Adrenal gland (tissue), 12 donors: Measurements from ENCODE around the gene AUNIP. TPM values are rescaled to one million over a fixed set of nuclear protein-coding genes. Genes with fewer than 3 reads are reported as not detected.

Source experiments
- DNase-seq, 7 donors: peaks; one replicate each; pipeline ENCODE4 v3.0.0-alpha.2; 2019 to 2020
- H3K27ac ChIP-seq, 5 donors: fragments of 200-600 bp; sonication (generic) in 4 of 5; 1 replicate in 3 of 5; 2 replicates in 2 of 5; pipeline versions ENCODE4 v1.5.1 to v1.8.0; 2016 to 2020; ENCODE audit warnings: mild to moderate bottlenecking in 1 of 5
- H3K27me3 ChIP-seq: fragments of 200-600 bp; 2 replicates; pipeline ENCODE4 v1.8.0; 2021
- H3K36me3 ChIP-seq, 2 donors: fragments of 200-600 bp; replicated peaks in 1 of 2; 1 replicate in 1 of 2; 2 replicates in 1 of 2; pipeline versions ENCODE4 v1.5.1 to v1.8.0; 2018 to 2022
- H3K4me1 ChIP-seq, 2 donors: fragments of 200-600 bp; replicated peaks in 1 of 2; 1 replicate in 1 of 2; 2 replicates in 1 of 2; pipeline versions ENCODE4 v1.5.1 to v1.8.0; 2018 to 2021
- H3K4me3 ChIP-seq, 4 donors: fragments of 200-600 bp; sonication (generic) in 3 of 4; one replicate each; pipeline ENCODE4 v1.5.1; 2016 to 2018
- H3K9me3 ChIP-seq, 3 donors: fragments of 200-600 bp; sonication (generic) in 1 of 3; replicated peaks in 1 of 3; 1 replicate in 2 of 3; 2 replicates in 1 of 3; pipeline versions ENCODE4 v1.5.1 to v1.8.0; 2016 to 2021
- POLR2A ChIP-seq, 2 donors: fragments of 450-650 bp; IDR thresholded peaks; one replicate each; pipeline ENCODE4 v1.6.1; 2017; ENCODE audit warnings: antibody characterized with exemption in 2 of 2, mild to moderate bottlenecking in 2 of 2, moderate library complexity in 1 of 2
- WGBS, 4 donors: extraction: QIAGEN DNeasy Blood & Tissue Kit in 2 of 4; methylation state at CpG; one replicate each; pipeline versions ENCODE4 v1.1.5 to v1.1.7; 2013 to 2017; 5-methylcytosine and 5-hydroxymethylcytosine counted together
- intact Hi-C, 2 donors: fragments of 100-400 bp; cut with DNase I; formaldehyde crosslinking; loops; one replicate each; pipeline versions ENCODE4 v1.14.1 to v1.15.0; 2022 to 2023
- polyA plus RNA-seq, 3 donors: library from polyadenylated mRNA; stranded (reverse); fragments of 200-250 nt in 2 of 3; fragments of 350-450 nt in 1 of 3; fragmentation: Illumina TruSeq in 1 of 3; extraction: RNeasy Lipid Tissue Mini Kit (QIAGEN cat#74804) in 1 of 3; gene quantifications; one replicate each; pipeline ENCODE4 v1.2.3, GENCODE V29; 2013 to 2014
- total RNA-seq, 9 donors: library from RNA; depleted of rRNA in 4 of 9; stranded (reverse); fragments of >200 nt in 4 of 9; fragments of 120-200 nt in 1 of 9; fragmentation: NEBNext Ultra II Directional in 1 of 9; extraction: Animal tissue kit (Norgen Biotek cat#: 25700) in 1 of 9; gene quantifications; one replicate each; pipeline versions ENCODE4 v1.1.0 to v1.2.4, GENCODE V29; 2013 to 2023
- TF ChIP-seq, protein P1 (sequence below), 6 experiments: fragments of 450-650 bp in 4 of 6; fragments of 200-600 bp in 2 of 6; sonication (generic) in 1 of 6; IDR thresholded peaks; 1 replicate in 5 of 6; 2 replicates in 1 of 6; pipeline versions ENCODE4 v1.5.1 to v1.8.0; 2016 to 2021; ENCODE audit warnings: antibody characterized with exemption in 6 of 6, mild to moderate bottlenecking in 2 of 6, moderate library complexity in 1 of 6
- donor health status: healthy with polysubstance abuse.
- donor health status: Bipolar disorder and iron deficiency.
- donor health status: DM: yes; HTN: yes; CAD: no.
- donor health status: DM: no; HTN: no; CAD: no.
- donor health status: DM: no; HTN: no; CAD: no.
- donor health status: DM: yes; HTN: yes; CAD: no.

AUNIP gene
- total and polyA plus RNA-seq, 12 donors: 0.24 to 3.4 (median 0.78) TPM

DNA sequence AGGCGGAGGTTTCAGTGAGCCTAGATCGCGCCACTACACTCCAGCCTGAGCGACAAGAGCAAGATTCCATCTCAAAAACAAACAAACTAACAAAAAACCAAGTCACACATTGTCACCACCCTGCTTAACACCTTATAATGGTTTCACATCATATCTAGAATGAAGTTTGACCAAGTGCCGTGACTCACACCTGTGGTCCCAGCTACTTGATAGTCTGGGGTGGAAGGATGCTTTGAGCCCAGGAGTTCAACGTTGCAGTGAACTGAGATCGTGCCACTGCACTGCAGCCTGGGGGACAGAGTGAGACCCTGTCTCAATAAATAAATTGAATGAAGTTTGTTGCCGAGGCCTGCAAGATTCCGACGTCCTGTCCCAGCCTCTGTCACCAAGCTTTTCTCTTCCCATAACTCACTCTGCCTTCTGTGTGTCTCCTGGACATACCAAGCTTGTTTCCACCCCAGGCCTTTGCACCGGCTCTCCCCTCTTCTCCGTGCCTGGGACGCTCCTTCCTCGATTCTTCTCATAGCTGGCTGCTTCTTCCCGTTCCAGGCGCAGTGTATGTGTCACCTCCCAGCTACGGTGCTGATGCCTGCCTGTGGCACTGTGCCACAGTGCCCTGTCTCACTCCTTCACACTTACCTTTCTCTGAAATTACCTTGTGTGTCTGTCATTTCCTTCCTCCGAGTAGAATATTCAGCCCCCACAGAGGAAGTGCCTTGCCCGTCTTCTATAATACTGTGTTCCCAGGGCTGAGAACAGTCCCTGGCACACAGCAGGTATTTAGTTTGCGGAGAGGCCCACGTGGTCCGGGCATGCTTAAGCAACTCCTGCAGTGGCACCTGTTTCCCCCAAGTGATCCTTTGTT, 63.1 kb downstream of the AUNIP start:
- 76 to 81% (median 79%) methylated on average over 22 of the region's 22 CpGs for WGBS, 4 donors
- no peaks in the 10 kb centered on the region for H3K36me3 ChIP-seq
- TF ChIP-seq POLR2A (IDR thresholded peaks at IDR 0.05): no peak
- TF ChIP-seq, protein P1, sequence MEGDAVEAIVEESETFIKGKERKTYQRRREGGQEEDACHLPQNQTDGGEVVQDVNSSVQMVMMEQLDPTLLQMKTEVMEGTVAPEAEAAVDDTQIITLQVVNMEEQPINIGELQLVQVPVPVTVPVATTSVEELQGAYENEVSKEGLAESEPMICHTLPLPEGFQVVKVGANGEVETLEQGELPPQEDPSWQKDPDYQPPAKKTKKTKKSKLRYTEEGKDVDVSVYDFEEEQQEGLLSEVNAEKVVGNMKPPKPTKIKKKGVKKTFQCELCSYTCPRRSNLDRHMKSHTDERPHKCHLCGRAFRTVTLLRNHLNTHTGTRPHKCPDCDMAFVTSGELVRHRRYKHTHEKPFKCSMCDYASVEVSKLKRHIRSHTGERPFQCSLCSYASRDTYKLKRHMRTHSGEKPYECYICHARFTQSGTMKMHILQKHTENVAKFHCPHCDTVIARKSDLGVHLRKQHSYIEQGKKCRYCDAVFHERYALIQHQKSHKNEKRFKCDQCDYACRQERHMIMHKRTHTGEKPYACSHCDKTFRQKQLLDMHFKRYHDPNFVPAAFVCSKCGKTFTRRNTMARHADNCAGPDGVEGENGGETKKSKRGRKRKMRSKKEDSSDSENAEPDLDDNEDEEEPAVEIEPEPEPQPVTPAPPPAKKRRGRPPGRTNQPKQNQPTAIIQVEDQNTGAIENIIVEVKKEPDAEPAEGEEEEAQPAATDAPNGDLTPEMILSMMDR (IDR thresholded peaks at IDR 0.05): no peak
- H3K4me1 ChIP-seq: peaks cover 0 to 13% of the 10 kb centered on the region in 2 donors
- H3K9me3 ChIP-seq: no peaks in the 10 kb centered on the region
- intact Hi-C loops: loop anchor here (2.0 to 10.0 kb wide), 3 partner anchors 91 to 184 kb away; no protein-coding TSS in a partner anchor
- DNase-seq: no peak
- no peaks in the 10 kb centered on the region for H3K27me3 ChIP-seq
- H3K27ac ChIP-seq: no peak overlapping the region
- no peak overlapping the region for H3K4me3 ChIP-seq

DNA sequence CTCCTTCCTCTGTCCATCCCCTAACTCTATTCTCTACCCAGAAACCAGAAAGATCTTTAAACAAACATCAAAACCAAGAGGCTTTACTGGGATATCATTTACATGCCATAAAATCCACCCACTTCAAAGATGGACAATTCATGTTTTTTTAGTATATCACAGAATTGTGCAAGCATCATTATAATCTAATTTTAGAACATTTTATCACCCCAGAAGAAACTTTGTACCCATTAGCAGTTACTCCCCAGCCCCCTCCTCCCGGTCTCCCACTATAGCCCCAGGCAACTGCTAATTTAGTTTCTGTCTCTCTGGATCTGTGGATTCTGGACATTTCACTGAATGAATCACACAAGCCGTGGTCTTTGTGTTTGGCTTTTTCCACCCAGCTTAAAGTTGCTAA, 64.0 kb downstream of the AUNIP start:
- Histone ChIP-seq H3K36me3 (no peaks in the 10 kb centered on the region), H3K9me3 (no peaks in the 10 kb centered on the region), H3K4me3 (no peak overlapping the region), H3K27me3 (no peaks in the 10 kb centered on the region), H3K27ac (no peak overlapping the region), H3K4me1 (peaks cover 0 to 7% of the 10 kb centered on the region in 2 donors)
- TF ChIP-seq POLR2A (IDR thresholded peaks at IDR 0.05): no peak
- TF ChIP-seq, protein P1 (IDR thresholded peaks at IDR 0.05): no peak
- WGBS, 4 donors: 81 to 88% (median 87%) methylated on average over 2 of the region's 2 CpGs
- no peak for DNase-seq
- intact Hi-C loops: loop anchor here (5.0 to 10.0 kb wide), 2 partner anchors 90 to 183 kb away; no protein-coding TSS in a partner anchor

DNA sequence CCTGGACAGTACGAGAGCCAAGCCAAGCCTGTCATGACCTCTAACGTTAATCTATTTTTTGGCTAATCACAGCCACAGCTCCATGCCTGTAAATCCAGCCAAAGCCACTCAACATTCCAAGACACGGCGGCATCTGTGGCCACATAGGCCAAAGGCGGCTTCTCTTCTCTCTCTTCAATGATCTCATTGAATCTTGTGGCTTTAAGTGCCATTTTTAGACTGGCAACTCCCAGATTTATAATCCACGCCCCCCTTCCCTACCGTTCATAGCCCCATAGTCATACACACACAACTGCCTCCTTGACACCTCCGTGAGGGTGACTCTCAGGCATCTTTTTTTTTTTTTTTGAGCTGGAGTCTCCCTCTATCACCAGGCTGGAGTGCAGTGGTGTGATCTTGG, 64.9 kb downstream of the AUNIP start:
- Histone ChIP-seq H3K4me1 (peaks cover 0 to 2% of the 10 kb centered on the region in 2 donors), H3K9me3 (no peaks in the 10 kb centered on the region), H3K27me3 (no peaks in the 10 kb centered on the region), H3K4me3 (no peak overlapping the region), H3K36me3 (no peaks in the 10 kb centered on the region), H3K27ac (no peak overlapping the region)
- WGBS, 4 donors: 63 to 80% (median 67%) methylated on average over 8 of the region's 8 CpGs
- TF ChIP-seq, protein P1 (IDR thresholded peaks at IDR 0.05): no peak
- TF ChIP-seq POLR2A (IDR thresholded peaks at IDR 0.05): no peak
- intact Hi-C loops: loop anchor here in 1 of 2 donors (10.0 kb wide), 1 partner anchor 90 kb away; no protein-coding TSS in a partner anchor
- no peak for DNase-seq

DNA sequence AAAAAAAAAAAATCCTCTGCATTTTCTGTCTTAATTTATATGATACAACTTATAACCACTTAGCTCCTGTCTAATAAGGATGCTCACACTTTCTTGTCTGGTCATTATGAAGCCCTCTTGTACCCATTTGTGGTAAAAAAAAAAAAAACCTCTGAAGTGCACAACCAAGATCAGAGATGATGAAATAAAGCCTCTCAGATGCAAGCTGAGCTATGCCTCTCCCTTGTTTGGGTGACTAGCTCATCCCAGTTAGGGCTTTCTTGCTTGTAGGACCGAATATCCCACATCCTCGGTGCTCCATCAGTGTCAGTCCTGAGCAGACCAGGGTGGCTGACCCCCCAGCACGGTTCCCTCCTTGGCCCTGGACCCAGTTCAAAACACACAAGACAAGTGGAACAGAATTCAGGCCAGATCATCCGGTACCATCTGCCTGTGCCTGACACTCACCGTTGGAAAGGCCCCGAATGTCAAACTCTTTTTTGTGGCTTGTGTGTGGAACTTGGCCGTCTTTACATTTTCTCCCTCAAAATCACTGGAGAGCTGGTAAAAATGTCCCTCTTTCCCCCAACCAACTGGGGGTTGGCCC, 65.6 kb downstream of the AUNIP start:
- DNase-seq: no peak

More for the DNA sequence above, 65.6 kb downstream of the AUNIP start:
- intact Hi-C loops: loop anchor here in 1 of 2 donors (10.0 kb wide), 1 partner anchor 89 kb away; no protein-coding TSS in a partner anchor
- H3K36me3 ChIP-seq: no peaks in the 10 kb centered on the region
- H3K4me1 ChIP-seq: no peaks in the 10 kb centered on the region
- 57 to 87% (median 66%) methylated on average over 7 of the region's 7 CpGs for WGBS, 4 donors
- H3K27ac ChIP-seq: peak overlapping the region in 1 of 5 donors; percentile 61
- no peaks in the 10 kb centered on the region for H3K9me3 ChIP-seq
- TF ChIP-seq, protein P1 (IDR thresholded peaks at IDR 0.05): no peak
- TF ChIP-seq POLR2A (IDR thresholded peaks at IDR 0.05): no peak
- H3K4me3 ChIP-seq: no peak overlapping the region
- no peaks in the 10 kb centered on the region for H3K27me3 ChIP-seq
